Myocyte (in vitro differentiated cells): ENCODE results near the gene HNRNPUL1. TPM values are rescaled to one million over a fixed set of nuclear protein-coding genes. Genes with fewer than 3 reads are reported as not detected.

ENCODE experiments used
- DNase-seq: peaks from one replicate; pipeline ENCODE4 v3.0.0-alpha.2; 2012; ENCODE audit warnings: low read depth
- total RNA-seq: library from RNA; depleted of rRNA; stranded (reverse); fragments of >200 nt; gene quantifications from 2 replicates; pipeline ENCODE4 v1.2.3, GENCODE V29; 2014

Gene HNRNPUL1
- total RNA-seq, 1 donor from 2014 or later: 81.4 TPM

- no peak for DNase-seq
Observed at GRCh38 chr19:41233748-41234240, 30.4 kb upstream of the HNRNPUL1 start.

DNA sequence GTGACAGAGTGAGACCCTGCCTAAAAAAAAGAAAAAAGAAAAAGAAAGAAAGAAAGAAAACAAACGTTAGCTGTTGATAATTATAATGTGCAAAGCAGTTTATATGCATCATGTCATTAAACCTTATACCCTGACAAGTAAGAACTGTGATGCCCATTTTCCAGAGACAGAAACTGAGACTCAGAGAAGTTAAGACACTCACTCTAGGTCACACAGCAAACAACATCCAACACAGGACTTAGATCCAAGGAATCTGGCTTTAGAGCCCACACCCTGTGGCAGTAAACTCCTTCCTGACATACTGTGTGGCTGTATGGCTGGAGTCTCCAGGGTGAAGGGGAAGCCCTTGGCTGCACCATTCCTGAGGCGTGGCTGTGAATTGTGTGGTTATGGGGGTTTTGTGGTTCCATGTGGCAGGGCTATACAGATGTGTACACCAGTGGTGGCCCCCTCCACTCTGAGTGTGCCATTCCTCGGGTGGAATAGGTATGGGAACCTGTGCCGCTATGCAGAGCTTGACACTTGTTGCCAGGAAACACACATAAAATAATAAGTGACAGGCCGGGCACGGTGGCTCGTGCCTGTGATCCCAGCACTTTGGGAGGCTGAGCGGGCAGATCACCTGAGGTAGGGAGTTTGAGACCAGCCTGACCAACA, 29.5 kb upstream of the HNRNPUL1 start:
- DNase-seq: no peak

- no peak for DNase-seq
Observed at GRCh38 chr19:41235480-41235879, 28.7 kb upstream of the HNRNPUL1 start.

DNA sequence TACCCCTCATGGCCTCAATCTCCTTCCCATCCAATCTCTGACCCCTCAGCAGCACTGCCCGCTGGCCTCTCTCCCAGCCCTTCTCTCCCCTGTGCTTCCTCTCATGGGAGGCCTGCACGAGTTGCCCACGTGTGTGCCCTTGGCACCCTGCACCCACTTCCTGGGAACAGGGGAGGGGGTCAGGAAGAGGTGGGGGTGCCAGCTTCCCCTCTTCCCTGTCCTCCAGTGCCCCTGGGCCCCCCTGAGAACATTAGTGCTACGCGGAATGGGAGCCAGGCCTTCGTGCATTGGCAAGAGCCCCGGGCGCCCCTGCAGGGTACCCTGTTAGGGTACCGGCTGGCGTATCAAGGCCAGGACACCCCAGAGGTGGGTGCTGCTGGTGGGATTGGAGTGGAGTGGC, 25.9 kb upstream of the HNRNPUL1 start:
- DNase-seq: no peak

- DNase-seq: no peak
Observed at GRCh38 chr19:41239363-41239762, 24.8 kb upstream of the HNRNPUL1 start.

GRCh38 chr19:41239961-41240574, 24.1 kb upstream of the HNRNPUL1 start:
- no peak for DNase-seq

DNA sequence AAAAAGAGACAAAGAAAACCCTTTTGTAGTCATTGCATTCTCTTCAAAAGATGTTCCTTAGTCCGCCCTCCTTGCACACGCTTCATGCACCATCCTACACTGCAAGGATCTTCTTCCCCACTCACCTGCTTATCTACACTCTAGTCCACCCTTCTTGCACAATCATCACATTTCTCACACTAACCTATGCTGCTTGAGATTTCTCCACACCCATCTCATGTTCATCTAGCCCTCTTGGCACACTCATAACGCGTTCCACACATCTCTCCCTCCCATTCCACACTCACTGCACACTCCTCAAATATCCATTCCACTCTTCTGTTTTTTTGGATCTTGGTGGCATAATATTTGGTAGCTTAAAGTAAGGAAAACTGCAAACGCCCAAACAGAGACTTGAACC, 22.3 kb upstream of the HNRNPUL1 start:
- no peak for DNase-seq

GRCh38 chr19:41244117-41244516, 20.1 kb upstream of the HNRNPUL1 start:
- DNase-seq: no peak

GRCh38 chr19:41245843-41246242, 18.3 kb upstream of the HNRNPUL1 start:
- no peak for DNase-seq

DNA sequence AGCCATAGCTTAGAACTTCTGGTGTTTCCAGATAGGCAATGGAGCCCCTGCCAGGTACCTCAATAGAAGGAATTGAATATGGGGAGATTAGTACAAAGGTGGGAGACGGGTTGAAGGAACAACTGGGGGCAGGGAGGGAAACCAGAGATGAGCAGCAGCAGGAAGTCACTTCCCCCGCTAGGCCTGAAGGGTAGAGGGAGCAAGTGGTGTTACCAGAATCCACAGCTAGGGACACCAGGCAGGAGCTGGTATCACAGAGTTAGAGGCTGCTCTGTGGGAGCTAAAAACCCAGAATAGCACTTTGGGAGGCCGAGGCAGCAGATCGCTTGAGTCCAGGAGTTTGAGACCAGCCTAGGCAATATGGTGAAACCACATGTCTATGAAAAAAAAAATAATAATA, 15.3 kb upstream of the HNRNPUL1 start:
- no peak for DNase-seq

DNA sequence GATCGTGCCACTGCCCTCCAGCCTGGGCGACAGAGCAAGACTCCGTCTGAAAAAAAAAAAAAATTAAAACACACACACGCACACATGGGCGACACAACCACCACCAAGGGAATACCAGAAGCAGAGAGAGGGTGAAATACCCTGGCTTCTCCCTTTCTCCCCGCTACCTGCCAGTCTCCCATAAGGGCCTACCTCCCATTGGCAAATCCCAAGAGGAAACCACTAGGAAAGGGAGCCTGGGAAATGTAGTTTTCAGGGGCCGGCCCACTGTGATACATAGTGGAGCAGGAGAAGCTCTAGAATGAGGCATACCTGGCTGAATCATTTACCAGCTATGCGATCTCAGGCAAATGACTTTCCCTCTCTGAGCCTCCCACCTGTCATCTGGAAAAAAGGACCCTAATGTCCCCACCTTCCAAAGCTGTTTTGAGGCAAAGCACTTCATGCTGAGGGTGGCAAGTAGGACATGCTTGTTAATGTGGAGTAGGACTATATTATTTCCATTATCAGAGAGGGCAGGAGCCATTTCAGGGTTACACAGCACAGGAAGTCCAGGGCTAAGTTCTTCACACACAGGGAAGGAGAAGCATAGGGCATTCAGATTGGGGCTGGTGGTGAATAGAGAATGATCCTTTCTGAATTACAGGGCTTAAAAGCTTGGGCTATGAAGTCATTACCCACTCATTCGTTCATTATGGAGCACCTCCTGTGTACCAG, 14.3 kb upstream of the HNRNPUL1 start:
- no peak for DNase-seq

GRCh38 chr19:41253660-41254059, 10.5 kb upstream of the HNRNPUL1 start:
- no peak for DNase-seq

DNA sequence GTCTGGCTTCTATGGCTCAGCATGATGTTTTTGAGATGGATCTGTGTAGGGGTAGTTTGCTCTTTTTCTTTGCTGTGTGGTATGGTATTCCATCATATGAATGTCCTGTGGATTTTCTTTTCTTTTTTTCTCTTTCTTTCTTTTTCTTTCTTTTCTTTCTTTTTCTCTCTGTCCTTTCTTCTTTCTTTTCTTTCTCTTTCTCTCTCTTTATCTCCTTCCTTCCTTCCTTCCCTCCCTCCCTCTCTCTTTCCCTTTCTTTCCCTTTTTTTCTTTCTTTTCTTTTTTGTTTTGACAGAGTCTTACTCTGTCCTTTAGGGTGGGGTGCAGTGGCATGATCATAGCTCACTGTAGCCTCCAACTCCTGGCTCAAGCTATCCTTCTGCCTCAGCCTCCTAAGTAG, 9.0 kb upstream of the HNRNPUL1 start:
- DNase-seq: no peak

- no peak for DNase-seq
Observed at GRCh38 chr19:41261474-41262190, 2.5 kb upstream of the HNRNPUL1 start.

DNA sequence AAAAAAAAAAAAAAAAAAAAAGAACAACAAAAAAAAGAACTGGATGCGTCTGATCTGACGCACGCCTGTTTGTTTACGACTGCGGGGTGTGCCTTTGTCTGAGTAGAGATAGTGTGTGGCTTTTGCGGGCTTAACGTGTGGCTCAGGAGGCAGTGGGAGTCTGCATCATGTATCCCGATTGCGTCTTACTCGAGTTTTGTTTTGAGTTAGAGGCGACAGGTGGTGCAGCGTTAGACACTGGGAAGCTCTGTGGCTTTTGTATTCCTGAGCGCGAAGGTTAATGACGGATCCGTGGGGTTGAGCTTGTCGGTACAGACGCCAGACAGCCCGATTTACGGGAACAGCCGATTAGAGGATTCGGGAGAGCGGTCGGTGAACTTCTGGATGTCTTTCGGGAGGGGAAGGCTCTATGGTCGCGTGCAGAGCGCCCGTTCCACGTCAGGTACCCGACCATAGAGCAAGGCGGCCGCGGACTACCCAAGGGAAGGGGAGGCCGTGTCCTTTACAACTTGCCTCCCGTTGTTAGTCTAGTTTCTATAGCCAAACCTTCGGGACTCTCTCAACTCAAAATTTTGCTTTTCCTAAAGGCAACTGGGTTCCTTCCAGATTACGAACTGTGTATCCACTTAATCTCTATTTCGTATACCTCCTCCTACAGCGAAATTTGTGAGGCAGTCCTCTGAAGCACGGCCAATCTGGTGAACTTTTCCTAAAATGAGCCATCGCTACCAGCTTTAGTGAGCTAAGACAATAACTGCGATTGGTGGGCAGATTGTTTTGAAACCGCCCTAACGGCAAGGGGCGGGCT, 926 bp upstream of the HNRNPUL1 start:
- DNase-seq: peak; percentile 90

DNA sequence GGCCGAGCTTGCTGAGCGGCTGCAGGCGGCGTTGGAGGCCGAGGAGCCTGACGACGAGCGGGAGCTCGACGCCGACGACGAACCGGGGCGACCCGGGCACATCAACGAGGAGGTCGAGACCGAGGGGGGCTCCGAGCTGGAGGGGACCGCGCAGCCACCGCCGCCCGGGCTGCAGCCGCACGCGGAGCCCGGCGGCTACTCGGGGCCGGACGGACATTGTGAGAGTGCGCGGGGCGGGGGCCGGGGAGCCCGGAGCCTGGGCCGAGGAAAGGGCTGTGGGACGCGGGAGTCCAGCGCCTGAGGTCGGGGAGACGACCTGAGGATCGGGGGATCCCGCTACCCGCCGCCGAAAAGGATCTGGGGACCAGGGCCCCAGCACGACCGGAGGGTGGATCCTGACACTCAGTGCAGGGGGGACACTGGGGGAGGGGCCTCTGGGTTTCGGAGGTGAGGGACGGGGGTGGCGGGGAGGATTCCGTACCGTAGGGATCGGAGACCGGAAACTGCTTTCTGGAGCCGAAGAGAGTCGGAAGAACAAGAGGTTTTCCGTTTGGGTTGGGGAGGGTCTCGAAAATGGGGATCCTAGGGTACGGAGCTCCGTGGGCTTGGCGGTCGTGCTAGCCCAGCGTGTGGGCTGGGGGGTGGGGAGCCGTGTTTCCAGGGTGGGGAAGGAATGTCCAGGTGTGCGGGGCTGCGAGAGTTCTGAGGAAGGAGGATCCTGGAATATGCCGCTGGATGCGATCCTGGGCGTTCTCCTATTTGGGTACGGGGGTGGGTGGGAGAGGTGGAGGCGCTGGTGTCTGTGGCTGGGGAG, 616 bp downstream of the HNRNPUL1 start:
- peak; percentile 51 for DNase-seq

DNA sequence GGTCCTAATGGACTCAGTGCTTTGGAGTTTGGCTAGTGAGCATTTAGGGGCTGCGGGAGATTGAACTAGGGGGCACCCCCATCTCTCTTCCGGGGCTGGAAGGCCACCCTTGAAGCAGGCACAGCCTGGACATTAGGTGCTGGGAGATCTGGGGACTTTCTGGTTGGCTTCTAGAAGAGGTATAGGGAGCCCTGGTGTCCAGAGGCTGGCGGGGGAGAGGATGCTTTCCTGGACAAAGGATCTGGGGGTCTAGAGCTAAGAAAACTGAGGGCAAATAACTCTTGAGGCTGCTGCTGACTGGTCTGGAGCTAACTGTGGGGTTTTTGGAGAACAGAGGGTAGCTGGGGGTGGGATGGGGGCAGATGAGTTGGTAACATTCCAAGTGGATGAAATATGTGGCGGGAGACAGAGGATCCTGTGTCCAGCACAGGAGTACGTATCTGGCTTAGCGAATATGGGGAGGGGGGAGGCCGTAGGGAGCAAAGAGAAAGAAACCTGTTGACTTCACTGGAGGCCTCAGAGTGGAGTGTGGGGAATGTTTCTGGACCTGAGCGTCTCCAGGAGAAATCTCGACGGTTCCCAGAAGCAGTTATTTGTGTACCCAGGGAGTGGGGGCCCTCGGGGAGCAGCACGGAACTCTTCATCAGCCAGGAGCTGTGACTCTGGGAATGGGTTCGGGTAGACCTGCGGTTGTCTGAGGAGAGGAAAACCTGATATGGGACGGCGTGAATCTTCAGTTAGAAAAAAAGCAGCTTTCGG, 1.4 kb downstream of the HNRNPUL1 start:
- peak; percentile 35 for DNase-seq

- no peak for DNase-seq
Observed at GRCh38 chr19:41269055-41269454, 4.9 kb downstream of the HNRNPUL1 start.

GRCh38 chr19:41269571-41269970, 5.4 kb downstream of the HNRNPUL1 start:
- no peak for DNase-seq
